VCaP (cell line): ENCODE measurements around the gene TUBB3.

Experiments used
- H3K27ac ChIP-seq: fragments of 450-650 bp; 2 replicates; pipeline ENCODE4 v1.5.1; 2017
- TF ChIP-seq, protein P1 (sequence below): fragments of 450-650 bp; conservative IDR thresholded peaks from 2 replicates; pipeline ENCODE4 v1.5.1; 2017; ENCODE audit warnings: mild to moderate bottlenecking, moderate library complexity

Gene TUBB3

DNA sequence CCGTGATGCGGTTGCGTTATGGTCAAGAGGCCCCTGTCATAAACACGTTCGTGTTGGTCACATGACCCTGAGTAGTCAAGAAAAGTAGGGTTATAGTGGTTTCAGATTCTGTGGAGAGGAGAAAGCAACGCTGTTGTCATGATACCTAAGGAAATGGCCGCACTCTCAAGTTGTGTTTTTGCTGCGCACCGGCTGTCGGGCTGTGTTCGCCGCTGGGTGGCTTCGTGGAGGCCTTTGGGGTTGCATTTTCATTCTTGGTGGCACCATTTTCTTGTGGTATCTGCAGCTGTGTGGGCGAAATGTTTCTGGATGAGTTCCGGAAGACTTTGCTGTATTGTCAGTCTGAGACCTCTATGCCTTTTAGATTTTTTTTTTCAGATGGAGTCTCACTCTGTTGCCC is 60.4 kb downstream of the TUBB3 start:
- H3K27ac ChIP-seq = no peak overlapping the region
- TF ChIP-seq, protein P1, sequence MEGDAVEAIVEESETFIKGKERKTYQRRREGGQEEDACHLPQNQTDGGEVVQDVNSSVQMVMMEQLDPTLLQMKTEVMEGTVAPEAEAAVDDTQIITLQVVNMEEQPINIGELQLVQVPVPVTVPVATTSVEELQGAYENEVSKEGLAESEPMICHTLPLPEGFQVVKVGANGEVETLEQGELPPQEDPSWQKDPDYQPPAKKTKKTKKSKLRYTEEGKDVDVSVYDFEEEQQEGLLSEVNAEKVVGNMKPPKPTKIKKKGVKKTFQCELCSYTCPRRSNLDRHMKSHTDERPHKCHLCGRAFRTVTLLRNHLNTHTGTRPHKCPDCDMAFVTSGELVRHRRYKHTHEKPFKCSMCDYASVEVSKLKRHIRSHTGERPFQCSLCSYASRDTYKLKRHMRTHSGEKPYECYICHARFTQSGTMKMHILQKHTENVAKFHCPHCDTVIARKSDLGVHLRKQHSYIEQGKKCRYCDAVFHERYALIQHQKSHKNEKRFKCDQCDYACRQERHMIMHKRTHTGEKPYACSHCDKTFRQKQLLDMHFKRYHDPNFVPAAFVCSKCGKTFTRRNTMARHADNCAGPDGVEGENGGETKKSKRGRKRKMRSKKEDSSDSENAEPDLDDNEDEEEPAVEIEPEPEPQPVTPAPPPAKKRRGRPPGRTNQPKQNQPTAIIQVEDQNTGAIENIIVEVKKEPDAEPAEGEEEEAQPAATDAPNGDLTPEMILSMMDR = no peak

DNA sequence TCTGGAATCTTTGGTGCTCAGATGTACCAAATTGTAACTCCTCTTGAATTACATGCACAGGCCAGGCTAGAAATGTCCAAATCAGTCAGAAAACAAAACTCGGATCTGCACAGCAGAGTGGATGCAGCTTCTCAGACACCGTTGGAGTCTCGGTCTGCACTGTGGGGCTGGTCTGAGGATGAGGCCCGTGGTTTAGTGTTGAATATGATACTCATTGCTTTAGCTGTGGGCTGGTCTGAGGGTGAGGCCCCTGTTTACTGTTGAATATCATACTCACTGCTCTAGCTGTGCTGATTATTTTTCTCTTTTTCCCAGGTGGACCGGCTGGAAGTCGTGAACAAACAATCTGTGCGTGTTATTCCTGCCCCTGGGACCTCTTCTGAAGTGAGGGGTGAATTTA is 61.1 kb downstream of the TUBB3 start:
- TF ChIP-seq, protein P1 = no peak
- no peak overlapping the region for H3K27ac ChIP-seq

GRCh38 chr16:89985219-89985618 is 62.1 kb downstream of the TUBB3 start:
- TF ChIP-seq, protein P1 = no peak
- H3K27ac ChIP-seq = no peak overlapping the region
